Lower lobe of right lung (tissue), 2 donors: ENCODE data around the gene IL6. TPM values are rescaled to one million over a fixed set of nuclear protein-coding genes. Genes with fewer than 3 reads are reported as not detected.
"Not testable (repeated sequence)": the region's sequence is repeated elsewhere in the genome, so short reads cannot be mapped to it uniquely, and the experiment has no call there.

Experiments
- ATAC-seq, 2 donors: fragments of 200-7000 bp; cut with Tn5 transposase; one replicate each; pipeline ENCODE4 v1.9.1; 2020 to 2022; ENCODE audit warnings: mild to moderate bottlenecking in 2 of 2, moderate library complexity in 2 of 2
- DNase-seq: peaks from one replicate; pipeline ENCODE4 v3.0.0-alpha.2; 2020
- H3K27ac ChIP-seq: fragments of 200-600 bp; one replicate; pipeline ENCODE4 v1.8.0; 2022
- H3K27me3 ChIP-seq: fragments of 200-600 bp; one replicate; pipeline ENCODE4 v1.8.0; 2022; ENCODE audit warnings: low read depth
- H3K36me3 ChIP-seq: fragments of 200-600 bp; one replicate; pipeline ENCODE4 v1.8.0; 2022; ENCODE audit warnings: mild to moderate bottlenecking
- H3K4me1 ChIP-seq: fragments of 200-600 bp; one replicate; pipeline ENCODE4 v1.8.0; 2022
- H3K4me3 ChIP-seq: fragments of 200-600 bp; one replicate; pipeline ENCODE4 v1.8.0; 2022; ENCODE audit warnings: mild to moderate bottlenecking
- H3K9me3 ChIP-seq: fragments of 200-600 bp; one replicate; pipeline ENCODE4 v1.8.0; 2022
- intact Hi-C: fragments of 100-400 bp; cut with DNase I; formaldehyde crosslinking; loops from one replicate; pipeline ENCODE4 v1.11.0; 2022
- total RNA-seq: library from RNA; stranded (reverse); fragmentation: NEBNext Ultra II Directional; extraction: Animal tissue kit (Norgen Biotek cat#: 25700); gene quantifications from one replicate; pipeline ENCODE4 v1.2.1, GENCODE V29; 2021
- TF ChIP-seq, protein P1 (sequence below): fragments of 200-600 bp; IDR thresholded peaks from one replicate; pipeline ENCODE4 v1.8.0; 2022; ENCODE audit warnings: antibody characterized with exemption, mild to moderate bottlenecking
- donor health status: DM: no; HTN: yes; CAD: no; lungs with severe emphysema.

The IL6 gene
- total RNA-seq, 1 donor from 2014 or later, result 8.2 TPM

DNA sequence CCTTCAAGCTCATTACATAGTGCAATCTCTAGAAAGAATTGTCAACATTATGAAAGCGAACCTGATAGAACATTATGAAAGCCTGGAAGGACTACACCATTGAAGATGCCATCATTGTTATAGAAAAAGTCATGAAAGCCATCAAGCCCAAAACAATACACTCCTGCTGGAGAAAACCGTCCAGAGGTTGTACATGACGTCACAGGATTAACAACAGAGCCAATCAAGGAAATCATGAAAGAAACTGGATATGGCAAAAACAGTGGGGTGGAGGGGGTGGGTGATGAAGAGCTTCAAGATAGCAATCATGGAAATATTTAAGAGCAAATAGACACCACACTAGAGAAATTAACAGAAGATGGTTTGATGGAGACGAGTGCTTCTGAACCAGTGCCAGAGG lies 50.0 kb downstream of the IL6 start:
- ATAC-seq (no peak), DNase-seq (no peak)
- TF ChIP-seq, protein P1, sequence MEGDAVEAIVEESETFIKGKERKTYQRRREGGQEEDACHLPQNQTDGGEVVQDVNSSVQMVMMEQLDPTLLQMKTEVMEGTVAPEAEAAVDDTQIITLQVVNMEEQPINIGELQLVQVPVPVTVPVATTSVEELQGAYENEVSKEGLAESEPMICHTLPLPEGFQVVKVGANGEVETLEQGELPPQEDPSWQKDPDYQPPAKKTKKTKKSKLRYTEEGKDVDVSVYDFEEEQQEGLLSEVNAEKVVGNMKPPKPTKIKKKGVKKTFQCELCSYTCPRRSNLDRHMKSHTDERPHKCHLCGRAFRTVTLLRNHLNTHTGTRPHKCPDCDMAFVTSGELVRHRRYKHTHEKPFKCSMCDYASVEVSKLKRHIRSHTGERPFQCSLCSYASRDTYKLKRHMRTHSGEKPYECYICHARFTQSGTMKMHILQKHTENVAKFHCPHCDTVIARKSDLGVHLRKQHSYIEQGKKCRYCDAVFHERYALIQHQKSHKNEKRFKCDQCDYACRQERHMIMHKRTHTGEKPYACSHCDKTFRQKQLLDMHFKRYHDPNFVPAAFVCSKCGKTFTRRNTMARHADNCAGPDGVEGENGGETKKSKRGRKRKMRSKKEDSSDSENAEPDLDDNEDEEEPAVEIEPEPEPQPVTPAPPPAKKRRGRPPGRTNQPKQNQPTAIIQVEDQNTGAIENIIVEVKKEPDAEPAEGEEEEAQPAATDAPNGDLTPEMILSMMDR, result no peak
- H3K4me1 ChIP-seq, result no peaks in the 10 kb centered on the region
- no peaks in the 10 kb centered on the region for H3K27me3 ChIP-seq
- intact Hi-C loops, result no loop called here
- no peaks in the 10 kb centered on the region for H3K36me3 ChIP-seq
- H3K27ac ChIP-seq, result no peak overlapping the region
- no peaks in the 10 kb centered on the region for H3K9me3 ChIP-seq
- no peak overlapping the region for H3K4me3 ChIP-seq

DNA sequence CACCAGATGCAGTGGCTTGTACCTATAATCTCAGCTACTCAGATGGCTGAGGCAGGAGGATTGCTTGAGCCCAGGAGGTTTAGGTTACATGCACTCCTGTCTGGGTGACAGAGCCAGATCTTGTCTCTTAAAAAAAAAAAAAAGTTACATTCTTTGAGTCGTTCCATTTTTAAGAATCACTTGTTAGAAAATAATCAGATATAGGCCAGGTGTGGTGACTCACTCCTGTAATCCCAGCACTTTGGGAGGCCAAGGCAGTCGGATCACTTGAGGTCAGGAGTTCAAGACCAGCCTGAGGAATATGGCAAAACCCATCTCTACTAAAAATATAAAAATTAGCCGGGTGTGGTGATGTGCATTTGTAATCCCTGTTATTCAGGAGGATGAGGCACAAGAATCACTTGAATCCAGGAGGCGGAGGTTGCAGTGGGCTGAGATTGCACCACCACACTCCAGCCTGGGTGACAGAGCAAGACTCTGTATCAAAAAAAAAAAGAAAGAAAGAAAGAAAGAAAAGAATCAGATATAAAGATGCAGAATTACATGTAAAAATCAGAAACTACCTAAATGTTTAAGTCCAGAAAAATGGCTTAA lies 52.8 kb downstream of the IL6 start:
- H3K36me3 ChIP-seq, ATAC-seq, intact Hi-C loops, H3K4me1 ChIP-seq, H3K27me3 ChIP-seq, DNase-seq, H3K4me3 ChIP-seq, H3K27ac ChIP-seq, H3K9me3 ChIP-seq: not testable (repeated sequence)

DNA sequence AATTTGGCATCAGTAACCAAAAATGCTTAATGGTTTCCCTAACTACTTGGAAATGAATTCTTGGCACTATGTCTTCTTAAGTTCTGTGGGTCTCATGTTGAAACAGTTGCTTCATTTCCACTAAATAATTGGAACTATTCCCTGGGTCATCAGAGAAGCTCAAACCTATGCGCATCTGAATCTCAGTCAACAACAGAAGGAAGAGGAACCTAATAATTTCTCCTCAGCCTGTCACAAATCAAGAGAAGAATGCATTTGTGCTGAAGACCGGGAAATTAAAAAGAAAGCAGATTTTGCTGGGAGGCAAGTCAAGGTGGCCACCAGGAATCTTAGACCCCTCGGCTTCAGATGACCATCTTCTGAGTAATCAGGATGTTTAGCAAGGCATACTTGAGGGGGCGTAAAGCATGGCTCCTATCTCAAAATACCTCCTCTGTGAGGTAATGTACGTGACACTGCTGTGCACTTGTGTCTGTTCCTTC lies 54.3 kb downstream of the IL6 start:
- H3K36me3 ChIP-seq, result no peaks in the 10 kb centered on the region
- ATAC-seq (peak in 1 of 2 donors; percentile 56), DNase-seq (no peak)
- no peaks in the 10 kb centered on the region for H3K9me3 ChIP-seq
- no peak overlapping the region for H3K27ac ChIP-seq
- no peak overlapping the region for H3K4me3 ChIP-seq
- intact Hi-C loops, result no loop called here
- H3K4me1 ChIP-seq, result no peaks in the 10 kb centered on the region
- TF ChIP-seq, protein P1, result no peak
- H3K27me3 ChIP-seq, result no peaks in the 10 kb centered on the region

Other genes with a start within 250 kb of the IL6 start
- 1.5 TPM for gene STEAP1B, start 227.0 kb upstream of the IL6 start, total RNA-seq
- gene TOMM7, start 95.6 kb downstream of the IL6 start, total RNA-seq, result 376 TPM